ENCODE measurements around the gene FCGR2B. TPM values are rescaled to one million over a fixed set of nuclear protein-coding genes. Genes with fewer than 3 reads are reported as not detected.
"Not testable (repeated sequence)": the region's sequence is repeated elsewhere in the genome, so short reads cannot be mapped to it uniquely, and the experiment has no call there.

The FCGR2B gene
- total and polyA plus RNA-seq, 2 donors (not counting 1 experiment from before 2014, with no cell fraction given): 144 to 282 TPM

DNA sequence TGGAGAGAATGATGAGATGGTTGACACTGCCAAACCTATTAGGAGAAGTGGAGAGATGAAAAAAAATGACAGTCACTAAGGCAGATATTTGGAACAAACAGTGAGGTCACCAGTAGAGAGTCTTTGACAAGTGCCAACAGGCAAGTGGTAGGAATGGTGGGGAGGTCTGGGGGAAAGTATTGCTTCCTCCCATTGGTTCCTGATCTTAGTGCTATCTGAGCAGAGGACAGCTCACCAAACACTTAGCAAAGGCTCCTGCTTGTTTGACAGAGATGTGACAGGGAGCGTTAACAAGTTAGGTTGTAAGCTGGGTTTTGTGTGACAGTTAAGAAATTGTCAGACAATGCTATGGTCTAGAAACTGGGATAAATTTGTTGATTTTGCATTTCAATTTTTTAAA is 38.3 kb upstream of the FCGR2B start:
- H2AFZ ChIP-seq (ENCODE audit: insufficient read depth, low read depth, low read length, poor library complexity, severe bottlenecking); ATAC-seq (ENCODE audit: low read depth); H3K27ac ChIP-seq (ENCODE audit: low read length in 2 of 2); H4K20me1 ChIP-seq (ENCODE audit: control insufficient read depth, insufficient read depth, low read length, poor library complexity, severe bottlenecking); H3K27ac Mint-ChIP-seq; DNase-seq; H3K9me3 Mint-ChIP-seq (ENCODE audit: insufficient read depth); H3K4me3 ChIP-seq (ENCODE audit: control extremely low read depth in 1 of 5, extremely low read depth in 1 of 5, insufficient read depth in 1 of 5, low read depth in 2 of 5, low read length in 4 of 5); H3K4me2 ChIP-seq (replicated peaks; ENCODE audit: low read depth, low read length, poor library complexity, severe bottlenecking); H3K27me3 ChIP-seq (replicated peaks in 1 of 4; ENCODE audit: control extremely low read depth in 1 of 4, control insufficient read depth in 3 of 4, insufficient read depth in 4 of 4, low read length in 3 of 4); H3K79me2 ChIP-seq (ENCODE audit: control insufficient read depth, insufficient read depth, low read length); CTCF ChIA-PET; H3K36me3 ChIP-seq (replicated peaks in 1 of 2; ENCODE audit: control extremely low read depth in 1 of 2, control insufficient read depth in 1 of 2, extremely low read depth in 1 of 2, insufficient read depth in 2 of 2, low read length in 1 of 2); H3K4me3 Mint-ChIP-seq; intact Hi-C loops (cut with micrococcal nuclease); POLR2A ChIA-PET; H3K27me3 Mint-ChIP-seq; H3K9me3 ChIP-seq (ENCODE audit: control extremely low read depth in 1 of 3, control insufficient read depth in 2 of 3, insufficient read depth in 1 of 3, low read length in 2 of 3); H3K9ac ChIP-seq (ENCODE audit: low read length): not testable (repeated sequence)
- H3K4me1 Mint-ChIP-seq: peaks cover 38% of the 10 kb centered on the region
- WGBS (ENCODE audit: insufficient coverage): no CpG with 5 or more reads among the region's 1 CpG
- peaks cover 31 to 47% of the 10 kb centered on the region in 2 donors for H3K4me1 ChIP-seq (ENCODE audit: control insufficient read depth in 2 of 2, insufficient read depth in 2 of 2, low read length in 2 of 2)

DNA sequence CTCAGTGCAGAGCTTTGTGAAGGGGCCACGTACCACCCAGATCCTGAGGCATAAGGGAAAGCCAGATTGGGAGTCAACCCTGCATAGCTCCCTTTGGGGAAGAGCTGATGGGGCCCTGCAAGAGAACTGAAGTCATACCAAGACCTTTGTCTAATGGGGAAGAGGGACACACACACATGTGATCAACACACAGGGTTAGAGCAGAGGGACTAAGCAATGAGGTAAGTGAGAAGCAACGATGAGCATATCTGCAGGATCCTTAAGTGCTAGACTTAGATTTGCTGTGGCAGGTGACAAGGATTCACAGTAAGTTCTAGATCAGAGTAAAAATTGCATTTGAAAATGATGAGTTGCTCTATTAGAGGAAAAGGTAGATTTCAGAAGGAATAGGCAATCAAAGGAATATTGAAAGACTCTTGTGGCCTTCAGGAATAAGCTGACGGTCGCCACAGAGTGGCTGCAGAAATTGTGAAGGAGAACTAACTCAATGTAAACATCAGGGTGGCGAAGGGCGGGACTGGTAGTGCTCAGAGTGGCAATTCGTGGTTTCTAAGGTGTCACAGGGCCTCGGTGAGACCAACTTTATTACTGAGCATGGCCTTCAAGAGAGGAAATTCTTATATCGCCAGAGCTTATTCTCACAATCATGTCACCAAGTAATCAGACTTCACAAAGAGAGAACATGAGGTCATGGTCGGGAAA is 36.3 kb upstream of the FCGR2B start:
- H3K27ac ChIP-seq (ENCODE audit: low read length in 2 of 2); H3K27me3 ChIP-seq (replicated peaks in 1 of 4; ENCODE audit: control extremely low read depth in 1 of 4, control insufficient read depth in 3 of 4, insufficient read depth in 4 of 4, low read length in 3 of 4); POLR2A ChIA-PET; H3K79me2 ChIP-seq (ENCODE audit: control insufficient read depth, insufficient read depth, low read length); H3K4me2 ChIP-seq (replicated peaks; ENCODE audit: low read depth, low read length, poor library complexity, severe bottlenecking); H3K9me3 ChIP-seq (ENCODE audit: control extremely low read depth in 1 of 3, control insufficient read depth in 2 of 3, insufficient read depth in 1 of 3, low read length in 2 of 3); H3K9ac ChIP-seq (ENCODE audit: low read length); H4K20me1 ChIP-seq (ENCODE audit: control insufficient read depth, insufficient read depth, low read length, poor library complexity, severe bottlenecking); CTCF ChIA-PET; H3K27me3 Mint-ChIP-seq; DNase-seq; H3K9me3 Mint-ChIP-seq (ENCODE audit: insufficient read depth); H2AFZ ChIP-seq (ENCODE audit: insufficient read depth, low read depth, low read length, poor library complexity, severe bottlenecking); intact Hi-C loops (cut with micrococcal nuclease); H3K36me3 ChIP-seq (replicated peaks in 1 of 2; ENCODE audit: control extremely low read depth in 1 of 2, control insufficient read depth in 1 of 2, extremely low read depth in 1 of 2, insufficient read depth in 2 of 2, low read length in 1 of 2): not testable (repeated sequence)
- 65% methylated on average over 6 of the region's 10 CpGs for WGBS (ENCODE audit: insufficient coverage)
- H3K4me3 Mint-ChIP-seq: peak overlapping the region; percentile 46
- peaks cover 31% of the 10 kb centered on the region for H3K4me1 Mint-ChIP-seq
- H3K27ac Mint-ChIP-seq: peak overlapping the region; percentile 84
- Histone ChIP-seq H3K4me3 (ENCODE audit: control extremely low read depth in 1 of 5, extremely low read depth in 1 of 5, insufficient read depth in 1 of 5, low read depth in 2 of 5, low read length in 4 of 5) (peak overlapping the region in 1 of 5 experiments; percentile 30), H3K4me1 (ENCODE audit: control insufficient read depth in 2 of 2, insufficient read depth in 2 of 2, low read length in 2 of 2) (peaks cover 26 to 35% of the 10 kb centered on the region in 2 donors)
- ATAC-seq (ENCODE audit: low read depth): peak; percentile 26

DNA sequence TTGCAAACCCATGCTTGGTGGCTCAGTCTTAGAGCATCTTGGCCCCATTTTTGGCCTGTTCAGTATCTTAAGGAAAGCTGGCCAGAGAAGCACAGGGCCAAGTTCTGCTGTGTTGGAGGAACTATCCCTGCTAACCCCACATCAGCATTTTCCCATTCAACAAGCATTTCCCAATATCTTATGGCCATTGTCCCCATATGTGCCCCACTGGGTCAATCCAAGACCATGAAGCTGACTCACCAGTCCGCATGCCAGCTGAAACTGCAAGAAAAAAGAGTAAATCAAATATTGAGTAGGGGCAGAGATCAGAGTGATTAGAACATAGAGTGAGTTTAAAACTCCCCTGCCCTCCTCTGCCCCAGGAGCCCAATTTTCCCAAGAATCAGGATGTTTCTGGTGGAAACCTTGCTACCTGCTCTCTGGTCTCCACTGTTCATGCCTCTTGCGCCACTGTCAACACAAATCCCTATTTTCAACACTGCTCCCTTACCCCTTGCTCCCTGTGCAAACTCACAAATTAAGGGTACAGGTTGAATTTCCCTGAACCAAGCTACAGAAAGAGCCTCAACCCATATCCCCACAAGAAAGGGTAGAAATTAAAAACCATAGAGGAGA is 32.7 kb upstream of the FCGR2B start:
- CTCF ChIA-PET; H3K9me3 ChIP-seq (ENCODE audit: control extremely low read depth in 1 of 3, control insufficient read depth in 2 of 3, insufficient read depth in 1 of 3, low read length in 2 of 3); H4K20me1 ChIP-seq (ENCODE audit: control insufficient read depth, insufficient read depth, low read length, poor library complexity, severe bottlenecking); H3K27ac ChIP-seq (ENCODE audit: low read length in 2 of 2); H3K4me2 ChIP-seq (replicated peaks; ENCODE audit: low read depth, low read length, poor library complexity, severe bottlenecking); ATAC-seq (ENCODE audit: low read depth); H3K79me2 ChIP-seq (ENCODE audit: control insufficient read depth, insufficient read depth, low read length); H3K27ac Mint-ChIP-seq; H3K4me3 ChIP-seq (ENCODE audit: control extremely low read depth in 1 of 5, extremely low read depth in 1 of 5, insufficient read depth in 1 of 5, low read depth in 2 of 5, low read length in 4 of 5); H3K4me1 ChIP-seq (ENCODE audit: control insufficient read depth in 2 of 2, insufficient read depth in 2 of 2, low read length in 2 of 2); intact Hi-C loops (cut with micrococcal nuclease); H3K27me3 ChIP-seq (replicated peaks in 1 of 4; ENCODE audit: control extremely low read depth in 1 of 4, control insufficient read depth in 3 of 4, insufficient read depth in 4 of 4, low read length in 3 of 4); DNase-seq; H2AFZ ChIP-seq (ENCODE audit: insufficient read depth, low read depth, low read length, poor library complexity, severe bottlenecking); H3K4me3 Mint-ChIP-seq; H3K4me1 Mint-ChIP-seq; H3K36me3 ChIP-seq (replicated peaks in 1 of 2; ENCODE audit: control extremely low read depth in 1 of 2, control insufficient read depth in 1 of 2, extremely low read depth in 1 of 2, insufficient read depth in 2 of 2, low read length in 1 of 2); H3K9me3 Mint-ChIP-seq (ENCODE audit: insufficient read depth); H3K9ac ChIP-seq (ENCODE audit: low read length); POLR2A ChIA-PET; H3K27me3 Mint-ChIP-seq: not testable (repeated sequence)
- WGBS (ENCODE audit: insufficient coverage): no CpG with 5 or more reads among the region's 2 CpGs

All from B cell (primary cell).